Endodermal cell (in vitro differentiated cells): ENCODE data around the gene SSBP2. TPM values are rescaled to one million over a fixed set of nuclear protein-coding genes. Genes with fewer than 3 reads are reported as not detected.

Experiments
- DNase-seq: peaks from one replicate; pipeline ENCODE4 v3.0.0-alpha.2; 2017
- H3K27ac ChIP-seq: 2 replicates; pipeline ENCODE4 v1.5.1; 2013; ENCODE audit warnings: mild to moderate bottlenecking, low read depth, low read length, moderate library complexity
- H3K27me3 ChIP-seq: 2 replicates; pipeline ENCODE4 v1.6.1; 2013; ENCODE audit warnings: mild to moderate bottlenecking, low read length, moderate library complexity; ENCODE audit not compliant: insufficient read depth, control insufficient read depth, poor library complexity, severe bottlenecking
- H3K36me3 ChIP-seq: 2 replicates; pipeline ENCODE4 v1.7.0; 2013; ENCODE audit warnings: mild to moderate bottlenecking, low read length, moderate library complexity; ENCODE audit not compliant: control insufficient read depth, insufficient read depth
- H3K4me1 ChIP-seq: one replicate; pipeline ENCODE4 v1.7.0; 2013; ENCODE audit warnings: low read length; ENCODE audit not compliant: control insufficient read depth, insufficient read depth
- H3K4me3 ChIP-seq: 2 replicates; pipeline ENCODE4 v1.5.1; 2013; ENCODE audit warnings: mild to moderate bottlenecking, low read length, moderate library complexity
- H3K9ac ChIP-seq: 2 replicates; pipeline ENCODE4 v1.6.1; 2013; ENCODE audit warnings: mild to moderate bottlenecking, low read length, moderate library complexity; ENCODE audit not compliant: poor library complexity, severe bottlenecking; ENCODE audit errors: extremely low read depth
- H3K9me3 ChIP-seq: 2 replicates; pipeline ENCODE4 v1.6.1; 2013; ENCODE audit warnings: mild to moderate bottlenecking, low read length, moderate library complexity; ENCODE audit not compliant: control insufficient read depth
- H3K27ac Mint-ChIP-seq: 2 replicates; pipeline ENCODE4 v1.8.0; 2020; ENCODE audit warnings: mixed read lengths
- H3K27me3 Mint-ChIP-seq: 2 replicates; pipeline ENCODE4 v1.8.0; 2021; ENCODE audit warnings: mild to moderate bottlenecking, mixed read lengths; ENCODE audit not compliant: insufficient read depth
- H3K36me3 Mint-ChIP-seq: 2 replicates; pipeline ENCODE4 v1.8.0; 2020; ENCODE audit warnings: low read depth, mixed read lengths
- H3K4me1 Mint-ChIP-seq: 2 replicates; pipeline ENCODE4 v1.8.0; 2020; ENCODE audit warnings: mixed read lengths
- H3K4me3 Mint-ChIP-seq: 2 replicates; pipeline ENCODE4 v1.8.0; 2020; ENCODE audit warnings: mild to moderate bottlenecking, moderate library complexity, mixed read lengths
- H3K9me3 Mint-ChIP-seq: 2 replicates; pipeline ENCODE4 v1.8.0; 2020; ENCODE audit warnings: mild to moderate bottlenecking, mixed read lengths
- WGBS, 2 experiments: methylation state at CpG; one replicate each; pipeline versions ENCODE4 v1.1.5 to v1.1.7; 2013; ENCODE audit warnings: missing lambda C conversion rate in 2 of 2, mixed read lengths in 1 of 2; ENCODE audit not compliant: insufficient coverage in 1 of 2, insufficient read length in 1 of 2; 5-methylcytosine and 5-hydroxymethylcytosine counted together
- total RNA-seq, 2 donors: library from RNA; stranded (reverse); fragmentation: NEBNext Ultra II Directional in 1 of 2; extraction: Animal tissue kit (Norgen Biotek cat#: 25700) in 1 of 2; gene quantifications; 2 replicates in 1 of 2; 3 replicates in 1 of 2; pipeline ENCODE4 v1.2.1, GENCODE V29; 2021
- TF ChIP-seq, protein P1 (sequence below): fragments of 200-600 bp; sonication (generic); conservative IDR thresholded peaks from 2 replicates; pipeline ENCODE4 v1.5.0; 2021; ENCODE audit warnings: antibody characterized with exemption, mild to moderate bottlenecking

SSBP2 gene
- total RNA-seq, 2 donors from 2014 or later: 27.5 to 30.2 TPM

DNA sequence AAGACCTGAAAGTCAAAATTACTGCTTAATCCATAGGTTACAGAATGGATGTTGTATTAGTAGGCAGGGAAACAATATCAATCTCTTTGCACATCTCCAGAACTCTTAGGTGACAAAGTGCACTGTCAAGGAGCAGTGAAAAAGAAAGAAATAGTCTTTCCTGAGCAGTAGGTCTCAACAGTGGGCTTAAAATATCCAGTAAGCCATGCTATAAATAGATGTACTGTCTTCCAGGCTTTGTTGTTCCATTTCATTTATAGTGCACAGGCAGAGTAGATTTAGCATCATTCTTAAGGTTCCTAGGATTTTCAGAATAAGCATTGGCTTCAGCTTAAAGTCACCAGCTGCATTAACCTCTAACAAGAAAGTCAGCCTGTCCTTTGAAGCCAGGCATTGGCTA is 50.7 kb downstream of the SSBP2 start:
- Mint-ChIP-seq H3K27me3 (no peaks in the 10 kb centered on the region), H3K4me3 (no peak overlapping the region), H3K9me3 (peaks cover 5% of the 10 kb centered on the region), H3K36me3 (no peaks in the 10 kb centered on the region), H3K4me1 (no peaks in the 10 kb centered on the region), H3K27ac (no peak overlapping the region)
- Histone ChIP-seq H3K27ac (no peak overlapping the region), H3K9me3 (peaks cover 13% of the 10 kb centered on the region), H3K27me3 (no peaks in the 10 kb centered on the region), H3K4me3 (no peak overlapping the region), H3K36me3 (no peaks in the 10 kb centered on the region), H3K4me1 (no peaks in the 10 kb centered on the region), H3K9ac (no peak overlapping the region)
- no peak for DNase-seq
- TF ChIP-seq, protein P1, sequence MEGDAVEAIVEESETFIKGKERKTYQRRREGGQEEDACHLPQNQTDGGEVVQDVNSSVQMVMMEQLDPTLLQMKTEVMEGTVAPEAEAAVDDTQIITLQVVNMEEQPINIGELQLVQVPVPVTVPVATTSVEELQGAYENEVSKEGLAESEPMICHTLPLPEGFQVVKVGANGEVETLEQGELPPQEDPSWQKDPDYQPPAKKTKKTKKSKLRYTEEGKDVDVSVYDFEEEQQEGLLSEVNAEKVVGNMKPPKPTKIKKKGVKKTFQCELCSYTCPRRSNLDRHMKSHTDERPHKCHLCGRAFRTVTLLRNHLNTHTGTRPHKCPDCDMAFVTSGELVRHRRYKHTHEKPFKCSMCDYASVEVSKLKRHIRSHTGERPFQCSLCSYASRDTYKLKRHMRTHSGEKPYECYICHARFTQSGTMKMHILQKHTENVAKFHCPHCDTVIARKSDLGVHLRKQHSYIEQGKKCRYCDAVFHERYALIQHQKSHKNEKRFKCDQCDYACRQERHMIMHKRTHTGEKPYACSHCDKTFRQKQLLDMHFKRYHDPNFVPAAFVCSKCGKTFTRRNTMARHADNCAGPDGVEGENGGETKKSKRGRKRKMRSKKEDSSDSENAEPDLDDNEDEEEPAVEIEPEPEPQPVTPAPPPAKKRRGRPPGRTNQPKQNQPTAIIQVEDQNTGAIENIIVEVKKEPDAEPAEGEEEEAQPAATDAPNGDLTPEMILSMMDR: no peak

DNA sequence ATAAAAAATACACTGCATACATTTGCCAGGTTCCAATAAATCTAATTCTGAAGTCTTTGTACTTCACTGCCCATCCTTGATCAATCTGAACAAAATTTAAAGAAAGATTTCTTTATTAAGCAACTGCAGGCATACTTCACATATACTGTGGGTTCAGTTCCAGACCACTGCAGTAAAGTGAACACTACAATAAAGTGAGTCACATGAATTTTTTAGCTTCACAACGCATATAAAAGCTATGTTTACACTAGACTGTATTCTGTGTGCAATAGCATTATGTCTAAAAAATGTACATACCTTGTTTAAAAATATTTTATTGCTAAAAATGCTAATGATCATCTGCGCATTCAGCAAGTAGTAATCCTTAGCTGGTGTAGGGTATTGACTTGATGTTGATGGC is 52.1 kb downstream of the SSBP2 start:
- peaks cover 13% of the 10 kb centered on the region for H3K9me3 ChIP-seq
- H3K9ac ChIP-seq: no peak overlapping the region
- Mint-ChIP-seq H3K36me3 (no peaks in the 10 kb centered on the region), H3K27me3 (no peaks in the 10 kb centered on the region), H3K9me3 (peaks cover 5% of the 10 kb centered on the region), H3K4me1 (no peaks in the 10 kb centered on the region), H3K4me3 (no peak overlapping the region), H3K27ac (no peak overlapping the region)
- WGBS, 2 experiments: 91% methylated on average over 2 of the region's 2 CpGs; no CpG with 5 or more reads in 1 of the 2 experiments
- no peaks in the 10 kb centered on the region for H3K4me1 ChIP-seq
- no peak overlapping the region for H3K4me3 ChIP-seq
- TF ChIP-seq, protein P1: no peak
- H3K27me3 ChIP-seq: no peaks in the 10 kb centered on the region
- H3K27ac ChIP-seq: no peak overlapping the region
- DNase-seq: no peak
- H3K36me3 ChIP-seq: no peaks in the 10 kb centered on the region

DNA sequence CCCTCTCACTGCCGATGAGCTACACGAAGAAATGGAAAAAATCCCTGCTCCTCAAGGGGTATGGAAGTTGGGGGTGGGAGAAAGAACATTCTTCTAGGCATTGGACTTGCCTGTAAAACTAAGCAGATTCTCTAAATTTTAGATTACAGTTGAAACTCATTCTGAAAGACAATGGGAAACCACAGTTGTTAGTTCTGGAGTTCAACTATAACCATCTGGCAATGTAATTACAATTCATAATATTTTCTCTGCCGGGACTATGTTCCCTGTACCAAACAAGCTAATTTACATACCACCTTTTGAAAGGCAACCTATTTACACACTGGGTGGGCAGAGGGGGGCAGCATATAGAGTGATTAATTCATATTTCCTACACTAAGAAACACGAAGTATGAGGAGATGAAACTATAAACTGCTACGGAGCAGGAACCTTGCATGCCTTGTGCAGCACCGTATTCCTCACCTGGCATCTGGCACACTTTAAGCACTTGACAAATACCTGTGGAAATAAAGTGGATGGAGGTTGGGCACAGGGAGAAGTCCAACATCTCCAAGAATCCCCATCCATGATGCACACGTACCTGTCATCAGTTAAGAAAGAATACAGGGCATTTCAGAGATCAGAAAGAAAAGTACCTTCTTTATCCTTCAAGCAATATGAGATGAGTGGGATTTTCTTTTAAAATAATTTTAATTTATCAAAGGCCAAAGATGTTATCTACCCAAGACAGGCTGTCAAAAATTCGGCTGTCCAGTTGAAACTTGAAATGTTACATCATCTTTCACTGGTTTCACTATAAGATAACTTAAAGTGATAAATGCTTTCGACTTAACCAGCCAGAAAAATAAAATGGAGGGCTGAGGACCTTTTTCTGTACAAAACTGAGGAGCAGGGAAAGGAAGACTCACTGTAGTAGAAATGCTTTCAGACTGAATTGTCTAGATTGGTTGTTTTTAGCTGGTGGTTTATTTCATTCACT is 54.2 kb downstream of the SSBP2 start:
- Mint-ChIP-seq H3K27ac (no peak overlapping the region), H3K4me1 (no peaks in the 10 kb centered on the region), H3K9me3 (peaks cover 5% of the 10 kb centered on the region), H3K4me3 (no peak overlapping the region), H3K36me3 (no peaks in the 10 kb centered on the region), H3K27me3 (no peaks in the 10 kb centered on the region)
- TF ChIP-seq, protein P1: no peak
- no peak overlapping the region for H3K27ac ChIP-seq
- peaks cover 13% of the 10 kb centered on the region for H3K9me3 ChIP-seq
- no peaks in the 10 kb centered on the region for H3K27me3 ChIP-seq
- H3K4me1 ChIP-seq: no peaks in the 10 kb centered on the region
- DNase-seq: no peak
- WGBS, 2 experiments: 91% methylated on average over 9 of the region's 9 CpGs; no CpG with 5 or more reads in 1 of the 2 experiments
- no peak overlapping the region for H3K9ac ChIP-seq
- no peaks in the 10 kb centered on the region for H3K36me3 ChIP-seq
- H3K4me3 ChIP-seq: no peak overlapping the region
